Hair follicle dermal papilla cell (primary cell): ENCODE measurements around the gene SRCAP. TPM values are rescaled to one million over a fixed set of nuclear protein-coding genes. Genes with fewer than 3 reads are reported as not detected.

ENCODE experiments used
- small RNA-seq: library from RNA; depleted of rRNA; stranded (forward); fragments of <200 nt; gene quantifications from one replicate; pipeline ENCODE3, GENCODE V24; 2012
- total RNA-seq: library from RNA; depleted of rRNA; stranded (reverse); fragments of >200 nt; gene quantifications from 2 replicates; pipeline ENCODE4 v1.2.3, GENCODE V29; 2012

Gene SRCAP
- 25.3 and 28.7 TPM in 2 replicates for total RNA-seq

GRCh38 chr16:30698816-30699614, at the start of gene SRCAP:
TSS of gene SRCAP (plus strand) at chr16:30699171. CDS start at chr16:30700825, 1,654 bp downstream.

GRCh38 chr16:30650369-30651123, 48.4 kb upstream of the SRCAP start, which contains the start of gene PRR14:
TSS of gene PRR14 (plus strand) at chr16:30650960. CDS start at chr16:30651646, 686 bp downstream.

GRCh38 chr16:30657866-30658730, 40.9 kb upstream of the SRCAP start, which contains the start of gene FBRS:
TSS of gene FBRS (plus strand) at chr16:30658431. CDS start at chr16:30659519, 1,088 bp downstream.

GRCh38 chr16:30747799-30748633, 49.0 kb downstream of the SRCAP start, which contains the start of gene PHKG2:
TSS of gene PHKG2 (plus strand) at chr16:30748425. CDS start at chr16:30748821, 396 bp downstream.

GRCh38 chr16:30761928-30762902, 63.2 kb downstream of the SRCAP start, which contains the start of the genes CFAP119 and RNF40:
TSS of gene CFAP119 (minus strand) at chr16:30762062. CDS start at chr16:30761748, 314 bp downstream.
TSS of gene RNF40 (plus strand) at chr16:30762322. CDS start at chr16:30762546, 224 bp downstream.

GRCh38 chr16:30786936-30787612, 88.1 kb downstream of the SRCAP start, which contains the start of gene ZNF629:
TSS of gene ZNF629 (minus strand) at chr16:30787205. CDS start at chr16:30784482, 2,723 bp downstream.

Small RNA genes within 50 kb of the gene (small RNA-seq; reads per million reads assigned to genes)
- not detected for gene RNU6-1043P
- gene RNU6-416P, result not detected
- 226 reads per million, percentile 99 among the genes with 10 or more reads in this experiment for gene SNORA30

Other genes with a start within 250 kb of the SRCAP start
- gene ITGAL, start 226.4 kb upstream of the SRCAP start, total RNA-seq, result not detected in 2 replicates
- 31.5 and 32.9 TPM in 2 replicates for gene ZNF768, start 172.6 kb upstream of the SRCAP start, total RNA-seq
- 15.3 and 16.6 TPM in 2 replicates for gene ZNF747, start 164.3 kb upstream of the SRCAP start, total RNA-seq
- 8.6 and 9.7 TPM in 2 replicates for gene ZNF764, start 140.8 kb upstream of the SRCAP start, total RNA-seq
- gene ZNF688, start 127.5 kb upstream of the SRCAP start, total RNA-seq, result 7.2 and 12.5 TPM in 2 replicates
- gene ZNF785, start 113.5 kb upstream of the SRCAP start, total RNA-seq, result 11.1 and 15.6 TPM in 2 replicates
- 13.8 and 17.0 TPM in 2 replicates for gene ZNF689, start 88.8 kb upstream of the SRCAP start, total RNA-seq
- 9.4 and 9.7 TPM in 2 replicates for gene PRR14, start 48.2 kb upstream of the SRCAP start, total RNA-seq
- gene FBRS, start 40.7 kb upstream of the SRCAP start, total RNA-seq, result 28.9 and 32.5 TPM in 2 replicates
- gene PHKG2, start 49.3 kb downstream of the SRCAP start, total RNA-seq, result 21.1 and 22.3 TPM in 2 replicates
- gene CFAP119, start 62.9 kb downstream of the SRCAP start, total RNA-seq, result 0.36 and 0.49 TPM in 2 replicates
- gene RNF40, start 63.2 kb downstream of the SRCAP start, total RNA-seq, result 93.1 and 102 TPM in 2 replicates
- 20.9 and 22.2 TPM in 2 replicates for gene ZNF629, start 88.0 kb downstream of the SRCAP start, total RNA-seq
- gene BCL7C, start 194.9 kb downstream of the SRCAP start, total RNA-seq, result 37.0 and 41.7 TPM in 2 replicates
- gene CTF1, start 197.4 kb downstream of the SRCAP start, total RNA-seq, result 3.5 and 5.8 TPM in 2 replicates
- 18.6 and 19.5 TPM in 2 replicates for gene FBXL19, start 224.4 kb downstream of the SRCAP start, total RNA-seq
- 34.2 and 43.0 TPM in 2 replicates for gene ORAI3, start 249.9 kb downstream of the SRCAP start, total RNA-seq